B cell (primary cell): ENCODE data around the gene FBLN2. TPM values are rescaled to one million over a fixed set of nuclear protein-coding genes. Genes with fewer than 3 reads are reported as not detected.

ENCODE experiments used
- ATAC-seq: fragments of 200-7000 bp; cut with Tn5 transposase; one replicate; pipeline ENCODE4 v1.10.0; 2021; ENCODE audit warnings: low read depth, mild to moderate bottlenecking, moderate number of reproducible peaks, moderate library complexity
- CTCF ChIA-PET: fragments of 350-600 bp; sonication (Branson Sonifier 250); formaldehyde crosslinking; loops from one replicate; lab custom pipeline; 2021; ENCODE audit warnings: antibody characterized with exemption, inconsistent platforms; lab: Charles Lee
- POLR2A ChIA-PET: fragments of 350-600 bp; sonication (Branson Sonifier 250); formaldehyde crosslinking; loops from one replicate; lab custom pipeline; 2021; ENCODE audit warnings: antibody characterized with exemption; lab: Charles Lee
- DNase-seq: peaks from one replicate; pipeline ENCODE4 v3.0.0; 2013
- H2AFZ ChIP-seq: 2 replicates; pipeline ENCODE4 v1.6.1; 2012; ENCODE audit warnings: mild to moderate bottlenecking, low read depth, low read length; ENCODE audit not compliant: insufficient read depth, poor library complexity, severe bottlenecking
- H3K27ac ChIP-seq, 2 donors: 1 replicate in 1 of 2; 2 replicates in 1 of 2; pipeline ENCODE4 v1.5.1; 2012 to 2013; ENCODE audit warnings: low read length in 2 of 2, mild to moderate bottlenecking in 2 of 2, moderate library complexity in 1 of 2
- H3K27me3 ChIP-seq, 4 experiments: fragments of 200-600 bp in 1 of 4; sonication (generic) in 1 of 4; replicated peaks in 1 of 4; 1 replicate in 2 of 4; 2 replicates in 2 of 4; pipeline versions ENCODE4 v1.6.1 to v1.7.0; 2013 to 2016; ENCODE audit warnings: low read length in 3 of 4, mild to moderate bottlenecking in 2 of 4, mixed read lengths in 1 of 4, moderate library complexity in 1 of 4; ENCODE audit not compliant: insufficient read depth in 4 of 4, control insufficient read depth in 3 of 4; ENCODE audit errors: control extremely low read depth in 1 of 4
- H3K36me3 ChIP-seq, 2 experiments: replicated peaks in 1 of 2; 1 replicate in 1 of 2; 2 replicates in 1 of 2; pipeline versions ENCODE4 v1.6.1 to v1.7.1; 2013; ENCODE audit warnings: low read length in 1 of 2; ENCODE audit not compliant: insufficient read depth in 2 of 2, control insufficient read depth in 1 of 2; ENCODE audit errors: control extremely low read depth in 1 of 2, extremely low read depth in 1 of 2
- H3K4me1 ChIP-seq, 2 donors: fragments of 200-600 bp in 1 of 2; sonication (generic) in 1 of 2; 1 replicate in 1 of 2; 2 replicates in 1 of 2; pipeline versions ENCODE4 v1.5.1 to v1.6.1; 2013 to 2017; ENCODE audit warnings: low read length in 2 of 2; ENCODE audit not compliant: control insufficient read depth in 2 of 2, insufficient read depth in 2 of 2
- H3K4me2 ChIP-seq: replicated peaks from 2 replicates; pipeline ENCODE3; 2012; ENCODE audit warnings: mild to moderate bottlenecking, low read depth, low read length; ENCODE audit not compliant: poor library complexity, severe bottlenecking
- H3K4me3 ChIP-seq, 5 experiments: fragments of 200-600 bp in 1 of 5; sonication (generic) in 1 of 5; 1 replicate in 3 of 5; 2 replicates in 2 of 5; pipeline versions ENCODE4 v1.5.1 to v1.7.0; 2011 to 2016; ENCODE audit warnings: low read length in 4 of 5, mild to moderate bottlenecking in 4 of 5, low read depth in 2 of 5, control low read depth in 1 of 5, moderate library complexity in 1 of 5; ENCODE audit not compliant: insufficient read depth in 1 of 5; ENCODE audit errors: control extremely low read depth in 1 of 5, extremely low read depth in 1 of 5
- H3K79me2 ChIP-seq: fragments of 200-600 bp; sonication (generic); one replicate; pipeline ENCODE4 v1.6.0; 2016; ENCODE audit warnings: low read length; ENCODE audit not compliant: control insufficient read depth, insufficient read depth
- H3K9ac ChIP-seq: fragments of 200-600 bp; sonication (generic); 2 replicates; pipeline ENCODE4 v1.6.1; 2017; ENCODE audit warnings: mild to moderate bottlenecking, low read length, moderate library complexity
- H3K9me3 ChIP-seq, 3 donors: one replicate each; pipeline versions ENCODE4 v1.6.1 to v1.7.1; 2013; ENCODE audit warnings: low read length in 2 of 3; ENCODE audit not compliant: control insufficient read depth in 2 of 3, insufficient read depth in 1 of 3; ENCODE audit errors: control extremely low read depth in 1 of 3
- H4K20me1 ChIP-seq: 2 replicates; pipeline ENCODE4 v1.6.0; 2012; ENCODE audit warnings: mild to moderate bottlenecking, low read length; ENCODE audit not compliant: insufficient read depth, control insufficient read depth, poor library complexity, severe bottlenecking
- H3K27ac Mint-ChIP-seq: one replicate; pipeline ENCODE4 v1.8.0; 2021; ENCODE audit warnings: mixed read lengths
- H3K27me3 Mint-ChIP-seq: one replicate; pipeline ENCODE4 v1.8.0; 2021; ENCODE audit warnings: mixed read lengths
- H3K4me1 Mint-ChIP-seq: one replicate; pipeline ENCODE4 v1.8.0; 2021; ENCODE audit warnings: mixed read lengths
- H3K4me3 Mint-ChIP-seq: one replicate; pipeline ENCODE4 v1.8.0; 2021; ENCODE audit warnings: mixed read lengths
- H3K9me3 Mint-ChIP-seq: one replicate; pipeline ENCODE4 v1.8.0; 2022; ENCODE audit warnings: mixed read lengths; ENCODE audit not compliant: insufficient read depth
- EZH2 ChIP-seq: IDR thresholded peaks from 2 replicates; pipeline ENCODE4 v1.6.1; 2012; ENCODE audit warnings: borderline replicate concordance, low read depth, mild to moderate bottlenecking, moderate library complexity, low read length; ENCODE audit not compliant: insufficient read depth, poor library complexity, severe bottlenecking
- WGBS: methylation state at CpG from one replicate; pipeline ENCODE4 v1.1.5; 2013; ENCODE audit warnings: missing lambda C conversion rate; ENCODE audit not compliant: insufficient coverage; 5-methylcytosine and 5-hydroxymethylcytosine counted together
- intact Hi-C: fragments of 100-400 bp; cut with micrococcal nuclease; formaldehyde crosslinking; loops from one replicate; pipeline ENCODE4 v1.10.0; 2022
- polyA plus RNA-seq: library from polyadenylated mRNA; depleted of rRNA; stranded (reverse); fragments of >200 nt; gene quantifications from 2 replicates; pipeline ENCODE4 v1.2.3, GENCODE V29; 2012
- total RNA-seq, 2 donors: library from RNA; stranded (reverse); fragments of 120-200 nt in 1 of 2; gene quantifications; 1 replicate in 1 of 2; 2 replicates in 1 of 2; pipeline versions ENCODE4 v1.2.3 to v1.2.4, GENCODE V29; 2013 to 2022
- TF ChIP-seq, protein P1 (sequence below): fragments of 200-600 bp; IDR thresholded peaks from one replicate; pipeline ENCODE4 v1.8.0; 2022; ENCODE audit warnings: antibody characterized with exemption, mild to moderate bottlenecking

Gene FBLN2
- total and polyA plus RNA-seq, 2 donors (not counting 1 experiment from before 2014, with no cell fraction given): 3.6 to 8.2 TPM

DNA sequence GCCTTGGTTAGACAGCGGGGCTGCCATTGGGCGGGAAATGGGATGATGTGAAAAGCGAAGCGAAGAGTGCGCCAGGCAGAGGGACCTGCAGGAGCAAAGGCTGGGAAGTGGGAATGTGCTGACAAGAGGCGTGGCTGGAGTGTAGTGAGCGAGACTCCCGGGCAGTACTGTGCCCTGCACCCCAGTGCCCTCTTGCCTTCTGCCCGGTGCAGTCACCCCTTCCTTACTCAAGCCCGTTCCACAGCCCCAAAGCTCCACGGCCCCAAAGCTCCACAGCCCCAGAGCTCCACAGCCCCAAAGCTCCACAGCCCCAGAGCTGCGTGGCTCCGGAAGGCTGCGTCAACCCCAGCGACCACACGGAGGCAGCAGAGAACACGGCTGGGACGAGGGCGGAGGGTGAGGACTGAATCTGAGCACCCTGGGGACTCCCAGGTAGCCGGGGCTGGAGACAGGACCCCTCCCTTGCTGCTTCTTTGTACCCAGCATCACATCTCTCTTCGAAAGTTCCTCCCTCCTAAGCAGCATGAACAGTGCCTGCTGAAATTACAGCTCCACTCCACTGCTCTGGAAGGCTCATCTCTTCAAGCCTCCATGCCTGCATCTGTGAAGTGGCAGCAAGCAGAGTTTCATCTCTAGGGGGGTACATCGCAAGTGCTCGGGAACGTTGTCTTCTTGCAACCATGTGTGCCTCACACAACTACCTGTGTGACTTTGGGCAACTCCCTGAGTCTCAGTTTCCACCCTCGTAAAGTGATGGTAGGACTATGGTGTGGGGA, 108.9 kb downstream of the FBLN2 start:
- Histone ChIP-seq H2AFZ (no peak overlapping the region), H3K4me2 (no peak overlapping the region), H3K27ac (no peak overlapping the region), H3K4me3 (no peak overlapping the region), H3K36me3 (no peaks in the 10 kb centered on the region), H3K27me3 (peaks cover 0 to 56% (median 14%) of the 10 kb centered on the region in 4 experiments), H3K9me3 (peaks cover 0 to 12% (median 0%) of the 10 kb centered on the region in 3 donors), H3K79me2 (no peaks in the 10 kb centered on the region), H3K9ac (no peak overlapping the region), H4K20me1 (no peaks in the 10 kb centered on the region), H3K4me1 (peaks cover 4 to 8% of the 10 kb centered on the region in 2 donors)
- H3K4me3 Mint-ChIP-seq: no peak overlapping the region
- 19% methylated on average over 21 of the region's 25 CpGs for WGBS
- ChIA-PET CTCF (interaction anchor here (0.5 to 3.2 kb wide), 9 partner anchors 9 to 1263 kb away, joined by 3 to 25 read pairs (median 3); partner anchors contain the start of gene WNT7A), POLR2A (no interaction called here)
- H3K9me3 Mint-ChIP-seq: no peaks in the 10 kb centered on the region
- intact Hi-C loops: loop anchor here (5.0 to 10.0 kb wide), 3 partner anchors 217 to 1903 kb away; no protein-coding TSS in a partner anchor
- TF ChIP-seq EZH2: no peak
- TF ChIP-seq, protein P1, sequence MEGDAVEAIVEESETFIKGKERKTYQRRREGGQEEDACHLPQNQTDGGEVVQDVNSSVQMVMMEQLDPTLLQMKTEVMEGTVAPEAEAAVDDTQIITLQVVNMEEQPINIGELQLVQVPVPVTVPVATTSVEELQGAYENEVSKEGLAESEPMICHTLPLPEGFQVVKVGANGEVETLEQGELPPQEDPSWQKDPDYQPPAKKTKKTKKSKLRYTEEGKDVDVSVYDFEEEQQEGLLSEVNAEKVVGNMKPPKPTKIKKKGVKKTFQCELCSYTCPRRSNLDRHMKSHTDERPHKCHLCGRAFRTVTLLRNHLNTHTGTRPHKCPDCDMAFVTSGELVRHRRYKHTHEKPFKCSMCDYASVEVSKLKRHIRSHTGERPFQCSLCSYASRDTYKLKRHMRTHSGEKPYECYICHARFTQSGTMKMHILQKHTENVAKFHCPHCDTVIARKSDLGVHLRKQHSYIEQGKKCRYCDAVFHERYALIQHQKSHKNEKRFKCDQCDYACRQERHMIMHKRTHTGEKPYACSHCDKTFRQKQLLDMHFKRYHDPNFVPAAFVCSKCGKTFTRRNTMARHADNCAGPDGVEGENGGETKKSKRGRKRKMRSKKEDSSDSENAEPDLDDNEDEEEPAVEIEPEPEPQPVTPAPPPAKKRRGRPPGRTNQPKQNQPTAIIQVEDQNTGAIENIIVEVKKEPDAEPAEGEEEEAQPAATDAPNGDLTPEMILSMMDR: peak; percentile 76
- H3K27ac Mint-ChIP-seq: no peak overlapping the region
- peaks cover 48% of the 10 kb centered on the region for H3K27me3 Mint-ChIP-seq
- peak; percentile 75 for ATAC-seq
- peak; percentile 60 for DNase-seq
- H3K4me1 Mint-ChIP-seq: peaks cover 7% of the 10 kb centered on the region

DNA sequence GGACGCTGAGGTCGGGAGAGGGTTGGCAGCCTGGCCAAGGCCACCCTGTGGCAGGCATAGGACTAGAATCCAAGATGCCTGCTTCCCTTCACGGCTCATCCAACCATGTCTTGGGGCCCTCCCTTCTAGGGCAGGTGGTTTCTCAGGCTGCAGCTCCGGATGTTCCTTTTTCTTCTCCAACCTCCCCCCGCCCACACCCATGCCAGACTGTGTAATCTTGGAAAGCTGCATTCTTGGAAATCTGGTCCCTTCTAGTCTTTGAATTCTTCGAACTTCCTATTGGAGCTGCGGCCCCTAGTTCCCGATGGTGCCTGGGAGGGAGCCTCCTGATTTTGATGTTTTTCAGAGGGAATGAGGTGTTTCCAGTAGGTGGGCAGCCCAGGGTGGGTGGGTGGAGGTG, 109.8 kb downstream of the FBLN2 start:
- no peaks in the 10 kb centered on the region for H4K20me1 ChIP-seq
- H3K9me3 ChIP-seq: peaks cover 0 to 12% (median 0%) of the 10 kb centered on the region in 3 donors
- Mint-ChIP-seq H3K4me3 (no peak overlapping the region), H3K4me1 (peaks cover 7% of the 10 kb centered on the region), H3K9me3 (no peaks in the 10 kb centered on the region), H3K27ac (no peak overlapping the region), H3K27me3 (peaks cover 42% of the 10 kb centered on the region)
- no peak overlapping the region for H3K4me3 ChIP-seq
- H3K79me2 ChIP-seq: no peaks in the 10 kb centered on the region
- no peak for ATAC-seq
- POLR2A ChIA-PET: no interaction called here
- DNase-seq: no peak
- H3K27me3 ChIP-seq: peaks cover 0 to 51% (median 13%) of the 10 kb centered on the region in 4 experiments
- TF ChIP-seq EZH2: no peak
- TF ChIP-seq, protein P1: no peak
- CTCF ChIA-PET: interaction anchor here (1.0 to 3.2 kb wide), 3 partner anchors 10 to 163 kb away, joined by 3 to 25 read pairs (median 17); no protein-coding TSS in a partner anchor
- peaks cover 4 to 8% of the 10 kb centered on the region in 2 donors for H3K4me1 ChIP-seq
- no peak overlapping the region for H3K9ac ChIP-seq
- H2AFZ ChIP-seq: no peak overlapping the region
- intact Hi-C loops: loop anchor here (5.0 to 10.0 kb wide), 3 partner anchors 216 to 1904 kb away; no protein-coding TSS in a partner anchor
- H3K27ac ChIP-seq: no peak overlapping the region
- WGBS: 87% methylated on average over 8 of the region's 8 CpGs
- H3K4me2 ChIP-seq: no peak overlapping the region
- H3K36me3 ChIP-seq: no peaks in the 10 kb centered on the region
